Measurements from ENCODE around the gene RADIL. TPM values are rescaled to one million over a fixed set of nuclear protein-coding genes. Genes with fewer than 3 reads are reported as not detected.

The RADIL gene
- total and polyA plus RNA-seq, 2 of the 13 experiments (the other 11 are each of a cell fraction or from before 2014, with no cell fraction given), result 0.05 to 0.09 TPM

GRCh38 chr7:4820405-4820966 lies 63.0 kb downstream of the RADIL start:
- Histone ChIP-seq H3K27me3 (ENCODE audit: control insufficient read depth in 1 of 2, insufficient read depth in 2 of 2, low read length in 2 of 2) (peaks cover 9 to 78% of the 10 kb centered on the region in 2 experiments), H4K20me1 (ENCODE audit: insufficient read depth, low read length) (no peaks in the 10 kb centered on the region), H3K9ac (ENCODE audit: insufficient read depth, low read depth, low read length) (no peak overlapping the region), H3K4me3 (replicated peaks in 1 of 3; ENCODE audit: insufficient read depth in 1 of 3, low read depth in 2 of 3, low read length in 3 of 3) (no peak overlapping the region), H3K4me2 (ENCODE audit: low read depth, low read length) (no peak overlapping the region), H3K36me3 (replicated peaks in 1 of 2; ENCODE audit: control insufficient read depth in 1 of 2, insufficient read depth in 2 of 2, low read length in 2 of 2) (no peaks in the 10 kb centered on the region), H3K9me3 (ENCODE audit: low read length) (no peaks in the 10 kb centered on the region), H3K79me2 (ENCODE audit: insufficient read depth, low read length) (no peaks in the 10 kb centered on the region), H3K27ac (ENCODE audit: extremely low read length, insufficient read depth, low read length) (no peak overlapping the region), H2AFZ (ENCODE audit: low read length) (no peak overlapping the region), H3K4me1 (ENCODE audit: insufficient read depth, low read length) (peaks cover 6% of the 10 kb centered on the region; the same call in 1 of the 2 replicates)
- BruUV-seq (replicated peaks), result no TSS peak
- FAIRE-seq, result no peak
- no peak for ATAC-seq
- 35% methylated on average over 11 of the region's 19 CpGs for WGBS (ENCODE audit: low lambda C conversion rate)
- no peak for DNase-seq (ENCODE audit: low spot score)
- TF ChIP-seq ZNF589 (CRISPR knock-in tag; conservative IDR thresholded peaks at IDR 0.05) (no peak), ZNF205 (CRISPR knock-in tag; IDR thresholded peaks at IDR 0.05) (no peak), TEAD3 (CRISPR knock-in tag; optimal IDR thresholded peaks at IDR 0.05; ENCODE audit: borderline replicate concordance) (no peak)
- ChIA-PET POLR2A (no interaction called here), CTCF (ENCODE audit: low intra/inter-chr PET ratio, low total read pairs) (no interaction called here)
- intact Hi-C loops (cut with micrococcal nuclease; ENCODE audit: unreplicated experiment), result no loop called here
- in situ Hi-C loops (cut with HindIII; ENCODE audit: extremely low pct_ligation_motif_present, low pct_unique_long_range_greater_than_20kb), result no loop called here

GRCh38 chr7:4819560-4820404 lies 63.7 kb downstream of the RADIL start:
- no peaks in the 10 kb centered on the region for H3K36me3 ChIP-seq (replicated peaks in 1 of 2; ENCODE audit: control insufficient read depth in 1 of 2, insufficient read depth in 2 of 2, low read length in 2 of 2)
- H2AFZ ChIP-seq (ENCODE audit: low read length), result no peak overlapping the region
- POLR2A ChIA-PET, result no interaction called here
- H3K4me1 ChIP-seq (ENCODE audit: insufficient read depth, low read length), result peaks cover 7% of the 10 kb centered on the region; the same call in 1 of the 2 replicates
- no peak for FAIRE-seq
- no peaks in the 10 kb centered on the region for H4K20me1 ChIP-seq (ENCODE audit: insufficient read depth, low read length)
- no peaks in the 10 kb centered on the region for H3K79me2 ChIP-seq (ENCODE audit: insufficient read depth, low read length)
- BruUV-seq (replicated peaks), result no TSS peak
- intact Hi-C loops (cut with micrococcal nuclease; ENCODE audit: unreplicated experiment), result no loop called here
- peaks cover 9 to 79% of the 10 kb centered on the region in 2 experiments for H3K27me3 ChIP-seq (ENCODE audit: control insufficient read depth in 1 of 2, insufficient read depth in 2 of 2, low read length in 2 of 2)
- DNase-seq (ENCODE audit: low spot score), result no peak
- no peak overlapping the region for H3K9ac ChIP-seq (ENCODE audit: insufficient read depth, low read depth, low read length)
- 63% methylated on average over 11 of the region's 39 CpGs for WGBS (ENCODE audit: low lambda C conversion rate)
- TF ChIP-seq, protein P1, sequence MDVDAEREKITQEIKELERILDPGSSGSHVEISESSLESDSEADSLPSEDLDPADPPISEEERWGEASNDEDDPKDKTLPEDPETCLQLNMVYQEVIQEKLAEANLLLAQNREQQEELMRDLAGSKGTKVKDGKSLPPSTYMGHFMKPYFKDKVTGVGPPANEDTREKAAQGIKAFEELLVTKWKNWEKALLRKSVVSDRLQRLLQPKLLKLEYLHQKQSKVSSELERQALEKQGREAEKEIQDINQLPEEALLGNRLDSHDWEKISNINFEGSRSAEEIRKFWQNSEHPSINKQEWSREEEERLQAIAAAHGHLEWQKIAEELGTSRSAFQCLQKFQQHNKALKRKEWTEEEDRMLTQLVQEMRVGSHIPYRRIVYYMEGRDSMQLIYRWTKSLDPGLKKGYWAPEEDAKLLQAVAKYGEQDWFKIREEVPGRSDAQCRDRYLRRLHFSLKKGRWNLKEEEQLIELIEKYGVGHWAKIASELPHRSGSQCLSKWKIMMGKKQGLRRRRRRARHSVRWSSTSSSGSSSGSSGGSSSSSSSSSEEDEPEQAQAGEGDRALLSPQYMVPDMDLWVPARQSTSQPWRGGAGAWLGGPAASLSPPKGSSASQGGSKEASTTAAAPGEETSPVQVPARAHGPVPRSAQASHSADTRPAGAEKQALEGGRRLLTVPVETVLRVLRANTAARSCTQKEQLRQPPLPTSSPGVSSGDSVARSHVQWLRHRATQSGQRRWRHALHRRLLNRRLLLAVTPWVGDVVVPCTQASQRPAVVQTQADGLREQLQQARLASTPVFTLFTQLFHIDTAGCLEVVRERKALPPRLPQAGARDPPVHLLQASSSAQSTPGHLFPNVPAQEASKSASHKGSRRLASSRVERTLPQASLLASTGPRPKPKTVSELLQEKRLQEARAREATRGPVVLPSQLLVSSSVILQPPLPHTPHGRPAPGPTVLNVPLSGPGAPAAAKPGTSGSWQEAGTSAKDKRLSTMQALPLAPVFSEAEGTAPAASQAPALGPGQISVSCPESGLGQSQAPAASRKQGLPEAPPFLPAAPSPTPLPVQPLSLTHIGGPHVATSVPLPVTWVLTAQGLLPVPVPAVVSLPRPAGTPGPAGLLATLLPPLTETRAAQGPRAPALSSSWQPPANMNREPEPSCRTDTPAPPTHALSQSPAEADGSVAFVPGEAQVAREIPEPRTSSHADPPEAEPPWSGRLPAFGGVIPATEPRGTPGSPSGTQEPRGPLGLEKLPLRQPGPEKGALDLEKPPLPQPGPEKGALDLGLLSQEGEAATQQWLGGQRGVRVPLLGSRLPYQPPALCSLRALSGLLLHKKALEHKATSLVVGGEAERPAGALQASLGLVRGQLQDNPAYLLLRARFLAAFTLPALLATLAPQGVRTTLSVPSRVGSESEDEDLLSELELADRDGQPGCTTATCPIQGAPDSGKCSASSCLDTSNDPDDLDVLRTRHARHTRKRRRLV (CRISPR knock-in tag; IDR thresholded peaks at IDR 0.05), result no peak
- TF ChIP-seq, protein P2, sequence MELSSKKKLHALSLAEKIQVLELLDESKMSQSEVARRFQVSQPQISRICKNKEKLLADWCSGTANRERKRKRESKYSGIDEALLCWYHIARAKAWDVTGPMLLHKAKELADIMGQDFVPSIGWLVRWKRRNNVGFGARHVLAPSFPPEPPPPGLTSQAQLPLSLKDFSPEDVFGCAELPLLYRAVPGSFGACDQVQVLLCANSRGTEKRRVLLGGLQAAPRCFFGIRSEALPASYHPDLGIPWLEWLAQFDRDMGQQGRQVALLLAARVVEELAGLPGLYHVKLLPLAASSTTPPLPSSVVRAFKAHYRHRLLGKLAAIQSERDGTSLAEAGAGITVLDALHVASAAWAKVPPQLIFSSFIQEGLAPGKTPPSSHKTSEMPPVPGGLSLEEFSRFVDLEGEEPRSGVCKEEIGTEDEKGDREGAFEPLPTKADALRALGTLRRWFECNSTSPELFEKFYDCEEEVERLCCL (CRISPR knock-in tag; IDR thresholded peaks at IDR 0.05; ENCODE audit: borderline replicate concordance), result no peak
- ATAC-seq, result no peak
- H3K9me3 ChIP-seq (ENCODE audit: low read length), result no peaks in the 10 kb centered on the region
- H3K4me3 ChIP-seq (replicated peaks in 1 of 3; ENCODE audit: insufficient read depth in 1 of 3, low read depth in 2 of 3, low read length in 3 of 3), result no peak overlapping the region
- no peak overlapping the region for H3K27ac ChIP-seq (ENCODE audit: extremely low read length, insufficient read depth, low read length)
- CTCF ChIA-PET (ENCODE audit: low intra/inter-chr PET ratio, low total read pairs), result no interaction called here
- in situ Hi-C loops (cut with HindIII; ENCODE audit: extremely low pct_ligation_motif_present, low pct_unique_long_range_greater_than_20kb), result no loop called here
- no peak overlapping the region for H3K4me2 ChIP-seq (ENCODE audit: low read depth, low read length)
